HCT116 (cell line): ENCODE results near the gene DEFB132. TPM values are rescaled to one million over a fixed set of nuclear protein-coding genes. Genes with fewer than 3 reads are reported as not detected.

Source experiments
- ATAC-seq: fragments of 200-7000 bp; cut with Tn5 transposase; 2 replicates; pipeline ENCODE4 v1.9.1; 2020; ENCODE audit warnings: mild to moderate bottlenecking, moderate library complexity
- BruUV-seq: library from RNA; stranded (reverse); fragments of 400-500 nt; replicated peaks from 2 replicates; lab custom pipeline; 2021; lab: Mats Ljungman, UMichigan
- CTCF ChIA-PET: fragments of 300-600 bp; sonication (Branson Sonifier 250); formaldehyde crosslinking; loops from one replicate; lab custom pipeline; 2021; ENCODE audit warnings: antibody characterized with exemption; lab: Charles Lee
- POLR2A ChIA-PET: fragments of 300-600, 350-600 bp; sonication (Branson Sonifier 250); formaldehyde crosslinking; loops from one replicate; lab custom pipeline; 2021; ENCODE audit warnings: antibody characterized with exemption; lab: Charles Lee
- RAD21 ChIA-PET, 2 experiments: fragments of 300-600 bp; sonication (Branson Sonifier 250); formaldehyde crosslinking; loops; one replicate each; lab custom pipeline; 2023; ENCODE audit warnings: low total read pairs in 2 of 2; ENCODE audit not compliant: uncharacterized antibody in 2 of 2, unreplicated experiment in 2 of 2, low non-redundant PET in 1 of 2; lab: Charles Lee
- DNase-seq: peaks from one replicate; pipeline ENCODE4 v3.0.0-alpha.2; 2010; ENCODE audit warnings: low read depth, low spot score
- H2AFZ ChIP-seq: fragments of 200-600 bp; shearing (Covaris generic), sonication (generic); 2 replicates; pipeline ENCODE4 v1.6.1; 2017; ENCODE audit warnings: low read depth, mixed run types, mixed read lengths, antibody characterized with exemption, low read length; ENCODE audit not compliant: poor library complexity, severe bottlenecking
- H3K27ac ChIP-seq: 2 replicates; pipeline ENCODE4 v1.5.1; 2012; ENCODE audit warnings: low read depth, low read length
- H3K27me3 ChIP-seq: fragments of 200-600 bp; sonication (generic); 2 replicates; pipeline ENCODE4 v1.6.1; 2016; ENCODE audit warnings: mixed run types, low read length, mixed read lengths; ENCODE audit not compliant: insufficient read depth
- H3K36me3 ChIP-seq, 2 experiments: fragments of 200-500 bp in 1 of 2; fragments of 200-600 bp in 1 of 2; sonication (Bioruptor generic) in 1 of 2; sonication (generic) in 1 of 2; 2 replicates each; pipeline versions ENCODE4 v1.5.1 to v1.6.1; 2014 to 2016; ENCODE audit warnings: low read length in 2 of 2, inconsistent platforms in 1 of 2, mixed read lengths in 1 of 2, mixed run types in 1 of 2; ENCODE audit not compliant: insufficient read depth in 2 of 2, control insufficient read depth in 1 of 2
- H3K4me1 ChIP-seq, 2 experiments: fragments of 200-600 bp in 1 of 2; sonication (generic) in 1 of 2; 2 replicates each; pipeline versions ENCODE4 v1.5.1 to v1.6.1; 2012 to 2017; ENCODE audit warnings: low read length in 2 of 2, inconsistent platforms in 1 of 2, mild to moderate bottlenecking in 1 of 2, mixed read lengths in 1 of 2, mixed run types in 1 of 2, moderate library complexity in 1 of 2; ENCODE audit not compliant: insufficient read depth in 2 of 2, control insufficient read depth in 1 of 2
- H3K4me2 ChIP-seq: fragments of 200-600 bp; sonication (generic); 2 replicates; pipeline ENCODE4 v1.6.1; 2017; ENCODE audit warnings: mixed run types, low read length, mixed read lengths
- H3K4me3 ChIP-seq, 2 experiments: fragments of 200-600 bp in 1 of 2; sonication (generic) in 1 of 2; replicated peaks in 1 of 2; 2 replicates each; pipeline ENCODE4 v1.5.1; 2011 to 2016; ENCODE audit warnings: low read length in 2 of 2, control low read depth in 1 of 2, low read depth in 1 of 2, mild to moderate bottlenecking in 1 of 2, mixed read lengths in 1 of 2, mixed run types in 1 of 2
- H3K79me2 ChIP-seq: fragments of 200-600 bp; sonication (generic); 2 replicates; pipeline ENCODE4 v1.6.1; 2017; ENCODE audit warnings: mild to moderate bottlenecking, mixed run types, low read length, moderate library complexity, mixed read lengths; ENCODE audit not compliant: insufficient read depth
- H3K9ac ChIP-seq: fragments of 200-600 bp; sonication (generic); 2 replicates; pipeline ENCODE4 v1.6.1; 2016; ENCODE audit warnings: low read length, mixed read lengths
- H3K9me2 ChIP-seq: fragments of 200-600 bp; sonication (generic), shearing (Covaris generic); 2 replicates; pipeline ENCODE4 v1.6.1; 2017; ENCODE audit warnings: mixed run types, mild to moderate bottlenecking, moderate library complexity; ENCODE audit not compliant: insufficient read depth
- H3K9me3 ChIP-seq, 2 experiments: fragments of 200-500 bp in 1 of 2; fragments of 200-600 bp in 1 of 2; sonication (Bioruptor generic) in 1 of 2; sonication (generic) in 1 of 2; 2 replicates each; pipeline ENCODE4 v1.6.1; 2014 to 2017; ENCODE audit warnings: low read length in 2 of 2, mixed read lengths in 2 of 2, inconsistent platforms in 1 of 2, low read depth in 1 of 2, mild to moderate bottlenecking in 1 of 2, mixed run types in 1 of 2, moderate library complexity in 1 of 2; ENCODE audit not compliant: control insufficient read depth in 1 of 2, insufficient read depth in 1 of 2
- H4K20me1 ChIP-seq: fragments of 200-600 bp; sonication (generic), shearing (Covaris generic); 2 replicates; pipeline ENCODE4 v1.6.1; 2017; ENCODE audit warnings: mixed run types, mild to moderate bottlenecking, moderate library complexity; ENCODE audit not compliant: insufficient read depth
- CEBPB ChIP-seq: IDR thresholded peaks from 2 replicates; pipeline ENCODE4 v1.6.1; 2012; ENCODE audit warnings: low read depth
- EGR1 ChIP-seq: IDR thresholded peaks from 2 replicates; pipeline ENCODE4 v1.6.1; 2012; ENCODE audit warnings: low read depth
- ELF1 ChIP-seq: IDR thresholded peaks from 2 replicates; pipeline ENCODE4 v1.6.1; 2012; ENCODE audit warnings: low read depth, borderline replicate concordance
- EZH2 ChIP-seq: fragments of 200-600 bp; sonication (generic); IDR thresholded peaks from 2 replicates; pipeline ENCODE4 v1.6.1; 2017; ENCODE audit warnings: antibody characterized with exemption, mixed run types
- EZH2phosphoT487 ChIP-seq: fragments of 200-600 bp; IDR thresholded peaks from 2 replicates; pipeline ENCODE4 v1.6.1; 2018; ENCODE audit warnings: antibody characterized with exemption, borderline replicate concordance
- JUND ChIP-seq: IDR thresholded peaks from 2 replicates; pipeline ENCODE4 v1.6.1; 2012
- POLR2A ChIP-seq: IDR thresholded peaks from 2 replicates; pipeline ENCODE4 v1.7.0; 2011; ENCODE audit warnings: borderline replicate concordance; ENCODE audit not compliant: insufficient read depth, insufficient read length; ENCODE audit errors: extremely low read depth
- POLR2AphosphoS5 ChIP-seq: IDR thresholded peaks from 2 replicates; pipeline ENCODE4 v1.6.1; 2011; ENCODE audit warnings: mild to moderate bottlenecking, low read depth, low read length, moderate library complexity
- RAD21 ChIP-seq: IDR thresholded peaks from 2 replicates; pipeline ENCODE4 v1.6.1; 2012; ENCODE audit warnings: low read depth, mild to moderate bottlenecking
- REST ChIP-seq: IDR thresholded peaks from 2 replicates; pipeline ENCODE4 v1.6.1; 2012; ENCODE audit warnings: low read depth
- SIN3A ChIP-seq: IDR thresholded peaks from 2 replicates; pipeline ENCODE4 v1.6.1; 2012; ENCODE audit warnings: low read depth
- SP1 ChIP-seq: IDR thresholded peaks from 2 replicates; pipeline ENCODE4 v1.6.1; 2012; ENCODE audit warnings: low read depth
- SRF ChIP-seq: IDR thresholded peaks from 2 replicates; pipeline ENCODE4 v1.6.1; 2012; ENCODE audit warnings: low read depth
- TCF7L2 ChIP-seq: IDR thresholded peaks from 2 replicates; pipeline ENCODE4 v1.7.0; 2011; ENCODE audit warnings: borderline replicate concordance, inconsistent platforms; ENCODE audit not compliant: insufficient read depth, insufficient read length; ENCODE audit errors: extremely low read depth
- YY1 ChIP-seq: IDR thresholded peaks from 2 replicates; pipeline ENCODE4 v1.6.1; 2011; ENCODE audit warnings: low read length, low read depth, moderate library complexity, mild to moderate bottlenecking; ENCODE audit not compliant: insufficient replicate concordance; ENCODE audit errors: extremely low read depth
- ZFX ChIP-seq: fragments of 450-650 bp; IDR thresholded peaks from 2 replicates; pipeline ENCODE4 v1.6.1; 2017
- ZNF274 ChIP-seq: fragments of 200-500 bp; sonication (Bioruptor generic); IDR thresholded peaks from 2 replicates; pipeline ENCODE4 v1.6.1; 2014; ENCODE audit warnings: mild to moderate bottlenecking, low read depth, low read length, inconsistent platforms
- intact Hi-C: fragments of 100-400 bp; cut with micrococcal nuclease; formaldehyde crosslinking; loops from 2 replicates; pipeline ENCODE4 v1.10.0; 2022
- total RNA-seq: library from RNA; stranded (reverse); gene quantifications from one replicate; pipeline ENCODE4 v1.2.1, GENCODE V29; 2021; ENCODE audit not compliant: unreplicated experiment
- TF ChIP-seq, protein P1 (sequence below), 3 experiments: fragments of 200-600 bp in 1 of 3; sonication (generic) in 1 of 3; IDR thresholded peaks in 2 of 3; conservative IDR thresholded peaks in 1 of 3; 2 replicates each; pipeline ENCODE4 v1.5.1; 2012 to 2017; ENCODE audit warnings: low read depth in 2 of 3, low read length in 2 of 3, antibody characterized with exemption in 1 of 3, borderline replicate concordance in 1 of 3, control low read depth in 1 of 3, mild to moderate bottlenecking in 1 of 3, mixed read lengths in 1 of 3, mixed run types in 1 of 3, moderate library complexity in 1 of 3; ENCODE audit not compliant: insufficient read depth in 1 of 3
- TF ChIP-seq, protein P2 (sequence below): IDR thresholded peaks from 2 replicates; pipeline ENCODE4 v1.6.1; 2012

DEFB132 gene
- total RNA-seq, 1 experiment from 2014 or later: not detected

- H3K4me2 ChIP-seq: no peak overlapping the region
- ChIA-PET RAD21 (no interaction called here), CTCF (no interaction called here), POLR2A (no interaction called here)
- TF ChIP-seq, protein P1, sequence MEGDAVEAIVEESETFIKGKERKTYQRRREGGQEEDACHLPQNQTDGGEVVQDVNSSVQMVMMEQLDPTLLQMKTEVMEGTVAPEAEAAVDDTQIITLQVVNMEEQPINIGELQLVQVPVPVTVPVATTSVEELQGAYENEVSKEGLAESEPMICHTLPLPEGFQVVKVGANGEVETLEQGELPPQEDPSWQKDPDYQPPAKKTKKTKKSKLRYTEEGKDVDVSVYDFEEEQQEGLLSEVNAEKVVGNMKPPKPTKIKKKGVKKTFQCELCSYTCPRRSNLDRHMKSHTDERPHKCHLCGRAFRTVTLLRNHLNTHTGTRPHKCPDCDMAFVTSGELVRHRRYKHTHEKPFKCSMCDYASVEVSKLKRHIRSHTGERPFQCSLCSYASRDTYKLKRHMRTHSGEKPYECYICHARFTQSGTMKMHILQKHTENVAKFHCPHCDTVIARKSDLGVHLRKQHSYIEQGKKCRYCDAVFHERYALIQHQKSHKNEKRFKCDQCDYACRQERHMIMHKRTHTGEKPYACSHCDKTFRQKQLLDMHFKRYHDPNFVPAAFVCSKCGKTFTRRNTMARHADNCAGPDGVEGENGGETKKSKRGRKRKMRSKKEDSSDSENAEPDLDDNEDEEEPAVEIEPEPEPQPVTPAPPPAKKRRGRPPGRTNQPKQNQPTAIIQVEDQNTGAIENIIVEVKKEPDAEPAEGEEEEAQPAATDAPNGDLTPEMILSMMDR (IDR thresholded peaks at IDR 0.05 in 2 of 3, conservative IDR thresholded peaks at IDR 0.05 in 1 of 3; ENCODE audit: borderline replicate concordance in 1 of 3, insufficient read depth in 1 of 3, low read depth in 2 of 3, low read length in 2 of 3): no peak
- TF ChIP-seq POLR2A (no peak), SIN3A (no peak), EGR1 (no peak), SRF (no peak), EZH2 (no peak), ELF1 (no peak), SP1 (no peak), RAD21 (no peak), EZH2phosphoT487 (no peak), ZNF274 (no peak), ZFX (no peak), POLR2AphosphoS5 (no peak), TCF7L2 (no peak), REST (no peak), YY1 (no peak), JUND (no peak), CEBPB (no peak)
- TF ChIP-seq, protein P2, sequence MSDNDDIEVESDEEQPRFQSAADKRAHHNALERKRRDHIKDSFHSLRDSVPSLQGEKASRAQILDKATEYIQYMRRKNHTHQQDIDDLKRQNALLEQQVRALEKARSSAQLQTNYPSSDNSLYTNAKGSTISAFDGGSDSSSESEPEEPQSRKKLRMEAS: no peak
- H3K9me3 ChIP-seq: no peaks in the 10 kb centered on the region
- H4K20me1 ChIP-seq: no peaks in the 10 kb centered on the region
- no peak overlapping the region for H3K9ac ChIP-seq
- intact Hi-C loops: no loop called here
- H3K9me2 ChIP-seq: no peaks in the 10 kb centered on the region
- BruUV-seq: no TSS peak
- H2AFZ ChIP-seq: no peak overlapping the region
- no peak for ATAC-seq
- H3K4me1 ChIP-seq: no peaks in the 10 kb centered on the region
- peaks cover 3 to 23% of the 10 kb centered on the region in 2 experiments; a peak in 2 of 4 replicates for H3K36me3 ChIP-seq
- no peaks in the 10 kb centered on the region for H3K79me2 ChIP-seq
- no peak overlapping the region for H3K27ac ChIP-seq
- no peak for DNase-seq
- H3K27me3 ChIP-seq: no peaks in the 10 kb centered on the region
- no peak overlapping the region for H3K4me3 ChIP-seq
Observed at GRCh38 chr20:273884-274283, 16.4 kb downstream of the DEFB132 start.
